Measurements from ENCODE around the gene TRPV4. TPM values are rescaled to one million over a fixed set of nuclear protein-coding genes. Genes with fewer than 3 reads are reported as not detected.
A peak's percentile ranks its signal among the peaks of the same experiment; 100 is the strongest.

Gene TRPV4
- polyA plus RNA-seq, 1 of the 3 experiments (the other 2 are of a cell fraction), result 5.2 TPM

- WGBS (ENCODE audit: low lambda C conversion rate), result 34% methylated on average over 5 of the region's 6 CpGs
- no peaks in the 10 kb centered on the region for H3K79me2 ChIP-seq (ENCODE audit: insufficient read depth)
- peaks cover 0 to 35% of the 10 kb centered on the region in 2 experiments; a peak in 2 of 4 replicates for H3K4me1 ChIP-seq (ENCODE audit: control insufficient read depth in 1 of 2, insufficient read depth in 2 of 2, low read depth in 1 of 2, low read length in 1 of 2)
- no peak overlapping the region for H3K4me3 ChIP-seq (ENCODE audit: low read depth in 2 of 2, low read length in 1 of 2)
- H3K9me2 ChIP-seq, result no peaks in the 10 kb centered on the region
- H2AFZ ChIP-seq (ENCODE audit: low read depth), result no peak overlapping the region
- no peak overlapping the region for H3K9ac ChIP-seq
- no peaks in the 10 kb centered on the region for H3K27me3 ChIP-seq (ENCODE audit: insufficient read depth)
- peaks cover 14% of the 10 kb centered on the region; the same call in 1 of the 2 replicates for H3K9me3 ChIP-seq
- peak overlapping the region in 1 of 2 experiments; percentile 98; a peak in 2 of 4 replicates for H3K27ac ChIP-seq (ENCODE audit: low read depth in 2 of 2, low read length in 1 of 2)
- H3F3A ChIP-seq (replicated peaks; ENCODE audit: insufficient read depth), result peaks cover 3% of the 10 kb centered on the region
- POLR2A ChIA-PET, result interaction anchor here (1.0 to 1.6 kb wide), 2 partner anchors 30 to 38 kb away, joined by 4 to 6 read pairs; no protein-coding TSS in a partner anchor
- CTCF ChIA-PET, result interaction anchor here (1.0 to 3.1 kb wide), 9 partner anchors 10 to 154 kb away, joined by 3 to 17 read pairs (median 6); no protein-coding TSS in a partner anchor
- no peaks in the 10 kb centered on the region for H3K36me3 ChIP-seq (replicated peaks in 1 of 2; ENCODE audit: control insufficient read depth in 1 of 2, insufficient read depth in 2 of 2, low read length in 1 of 2)
- DNase-seq, result peak; percentile 82
- no peaks in the 10 kb centered on the region for H4K20me1 ChIP-seq (ENCODE audit: insufficient read depth)
- H3K4me2 ChIP-seq, result no peak overlapping the region
- peak; percentile 41; the same call in 1 of the 2 replicates for TF ChIP-seq RFX5 (IDR thresholded peaks at IDR 0.05; ENCODE audit: low read length)
- no peak for TF ChIP-seq ZBTB33 (IDR thresholded peaks at IDR 0.05; ENCODE audit: borderline replicate concordance, low read depth)
- TF ChIP-seq FOSL2 (IDR thresholded peaks at IDR 0.05; ENCODE audit: borderline replicate concordance, low read depth), result no peak
- TF ChIP-seq, protein P1, sequence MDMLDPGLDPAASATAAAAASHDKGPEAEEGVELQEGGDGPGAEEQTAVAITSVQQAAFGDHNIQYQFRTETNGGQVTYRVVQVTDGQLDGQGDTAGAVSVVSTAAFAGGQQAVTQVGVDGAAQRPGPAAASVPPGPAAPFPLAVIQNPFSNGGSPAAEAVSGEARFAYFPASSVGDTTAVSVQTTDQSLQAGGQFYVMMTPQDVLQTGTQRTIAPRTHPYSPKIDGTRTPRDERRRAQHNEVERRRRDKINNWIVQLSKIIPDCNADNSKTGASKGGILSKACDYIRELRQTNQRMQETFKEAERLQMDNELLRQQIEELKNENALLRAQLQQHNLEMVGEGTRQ (IDR thresholded peaks at IDR 0.05; ENCODE audit: borderline replicate concordance, low read depth, low read length), result no peak
- no peak for TF ChIP-seq NRF1 (IDR thresholded peaks at IDR 0.05; ENCODE audit: low read depth, low read length)
- TF ChIP-seq TCF12 (IDR thresholded peaks at IDR 0.05), result peak; percentile 79
- peak; percentile 32 for TF ChIP-seq RAD21 (IDR thresholded peaks at IDR 0.05; ENCODE audit: low read length)
- no peak for TF ChIP-seq MEF2A (IDR thresholded peaks at IDR 0.05; ENCODE audit: borderline replicate concordance, low read depth)
- TF ChIP-seq TEAD4 (IDR thresholded peaks at IDR 0.05; ENCODE audit: borderline replicate concordance, insufficient read depth), result peak; percentile 70; the same call in 1 of the 2 replicates
- TF ChIP-seq FOXM1 (IDR thresholded peaks at IDR 0.05; ENCODE audit: low read depth), result peak; percentile 44; the same call in 1 of the 2 replicates
- peak; percentile 51; the same call in 1 of the 2 replicates for TF ChIP-seq POLR2AphosphoS5 (IDR thresholded peaks at IDR 0.05; ENCODE audit: low read depth, low read length)
- TF ChIP-seq ELF1 (IDR thresholded peaks at IDR 0.05), result no peak
- no peak for TF ChIP-seq JUND (IDR thresholded peaks at IDR 0.05)
- TF ChIP-seq FOXJ3 (CRISPR knock-in tag; IDR thresholded peaks at IDR 0.05), result peak; percentile 100
- peak; percentile 69; the same call in 1 of the 2 replicates for TF ChIP-seq MXI1 (IDR thresholded peaks at IDR 0.05; ENCODE audit: low read depth, low read length)
- peak; percentile 8; the same call in 1 of the 2 replicates for TF ChIP-seq SMC3 (IDR thresholded peaks at IDR 0.05; ENCODE audit: low read depth, low read length)
- TF ChIP-seq USF1 (IDR thresholded peaks at IDR 0.05; ENCODE audit: borderline replicate concordance, low read depth), result no peak
- TF ChIP-seq GABPA (IDR thresholded peaks at IDR 0.05; ENCODE audit: low read depth), result no peak
- TF ChIP-seq TAF1 (IDR thresholded peaks at IDR 0.05; ENCODE audit: borderline replicate concordance, low read depth, low read length), result no peak
- TF ChIP-seq CHD2 (IDR thresholded peaks at IDR 0.05; ENCODE audit: low read length, partially characterized antibody), result peak; percentile 85
- TF ChIP-seq, protein P2, sequence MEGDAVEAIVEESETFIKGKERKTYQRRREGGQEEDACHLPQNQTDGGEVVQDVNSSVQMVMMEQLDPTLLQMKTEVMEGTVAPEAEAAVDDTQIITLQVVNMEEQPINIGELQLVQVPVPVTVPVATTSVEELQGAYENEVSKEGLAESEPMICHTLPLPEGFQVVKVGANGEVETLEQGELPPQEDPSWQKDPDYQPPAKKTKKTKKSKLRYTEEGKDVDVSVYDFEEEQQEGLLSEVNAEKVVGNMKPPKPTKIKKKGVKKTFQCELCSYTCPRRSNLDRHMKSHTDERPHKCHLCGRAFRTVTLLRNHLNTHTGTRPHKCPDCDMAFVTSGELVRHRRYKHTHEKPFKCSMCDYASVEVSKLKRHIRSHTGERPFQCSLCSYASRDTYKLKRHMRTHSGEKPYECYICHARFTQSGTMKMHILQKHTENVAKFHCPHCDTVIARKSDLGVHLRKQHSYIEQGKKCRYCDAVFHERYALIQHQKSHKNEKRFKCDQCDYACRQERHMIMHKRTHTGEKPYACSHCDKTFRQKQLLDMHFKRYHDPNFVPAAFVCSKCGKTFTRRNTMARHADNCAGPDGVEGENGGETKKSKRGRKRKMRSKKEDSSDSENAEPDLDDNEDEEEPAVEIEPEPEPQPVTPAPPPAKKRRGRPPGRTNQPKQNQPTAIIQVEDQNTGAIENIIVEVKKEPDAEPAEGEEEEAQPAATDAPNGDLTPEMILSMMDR (IDR thresholded peaks at IDR 0.05), result no peak
- no peak for TF ChIP-seq IRF3 (IDR thresholded peaks at IDR 0.05; ENCODE audit: low read depth, low read length)
- TF ChIP-seq RXRA (IDR thresholded peaks at IDR 0.05; ENCODE audit: borderline replicate concordance, low read depth), result no peak
- TF ChIP-seq EZH2phosphoT487 (IDR thresholded peaks at IDR 0.05; ENCODE audit: borderline replicate concordance, low read depth), result no peak
- peak; percentile 59; the same call in 1 of the 2 replicates for TF ChIP-seq PBX3 (IDR thresholded peaks at IDR 0.05)
Observed at GRCh38 chr12:109752117-109753053, 80.8 kb downstream of the TRPV4 start.
